ENCODE data around the gene WDFY4. TPM values are rescaled to one million over a fixed set of nuclear protein-coding genes. Genes with fewer than 3 reads are reported as not detected.

The WDFY4 gene
- total and polyA plus RNA-seq, 2 of the 13 experiments (the other 11 are each of a cell fraction or from before 2014, with no cell fraction given) = not detected

DNA sequence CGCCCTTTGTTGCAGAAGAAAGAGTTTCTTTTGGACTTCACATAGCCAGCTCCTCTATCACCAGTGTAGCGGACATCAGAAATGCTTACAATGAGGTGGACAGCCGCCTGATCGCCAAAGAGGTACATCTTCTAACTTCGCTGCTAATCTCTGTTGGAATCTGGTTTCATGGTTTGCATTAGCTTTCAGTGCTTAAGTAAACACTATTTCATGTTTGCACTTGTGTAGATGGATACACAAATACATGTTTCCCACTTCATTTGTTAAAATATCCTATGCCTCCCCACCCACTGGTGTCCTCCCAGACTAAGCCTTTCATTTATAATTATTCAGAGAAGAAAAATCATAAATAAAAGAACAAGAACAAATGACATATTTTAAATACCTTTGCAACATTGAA, 103.9 kb downstream of the WDFY4 start:
- Histone ChIP-seq H3K79me2 (ENCODE audit: insufficient read depth, low read length) (no peaks in the 10 kb centered on the region), H3K4me1 (ENCODE audit: insufficient read depth, low read length) (no peaks in the 10 kb centered on the region), H3K27me3 (ENCODE audit: control insufficient read depth in 1 of 2, insufficient read depth in 2 of 2, low read length in 2 of 2) (peaks cover 2 to 30% of the 10 kb centered on the region in 2 experiments; a peak in 4 of 5 replicates), H4K20me1 (ENCODE audit: insufficient read depth, low read length) (no peaks in the 10 kb centered on the region), H3K27ac (ENCODE audit: extremely low read length, insufficient read depth, low read length) (no peak overlapping the region), H3K4me2 (ENCODE audit: low read depth, low read length) (no peak overlapping the region), H3K36me3 (replicated peaks in 1 of 2; ENCODE audit: control insufficient read depth in 1 of 2, insufficient read depth in 2 of 2, low read length in 2 of 2) (no peaks in the 10 kb centered on the region), H3K4me3 (replicated peaks in 1 of 3; ENCODE audit: insufficient read depth in 1 of 3, low read depth in 2 of 3, low read length in 3 of 3) (no peak overlapping the region), H3K9me3 (ENCODE audit: low read length) (no peaks in the 10 kb centered on the region), H3K9ac (ENCODE audit: insufficient read depth, low read depth, low read length) (no peak overlapping the region), H2AFZ (ENCODE audit: low read length) (no peak overlapping the region)
- no TSS peak for BruUV-seq (replicated peaks)
- no peak for TF ChIP-seq BCL6 (CRISPR knock-in tag; IDR thresholded peaks at IDR 0.05)
- 0 out of 2 replicates have a peak, but pooled peaks have one; percentile 22 for TF ChIP-seq FOXA3 (CRISPR knock-in tag; IDR thresholded peaks at IDR 0.05)
- ATAC-seq (no peak), FAIRE-seq (no peak), DNase-seq (ENCODE audit: low spot score) (no peak)
- in situ Hi-C loops (cut with HindIII; ENCODE audit: extremely low pct_ligation_motif_present, low pct_unique_long_range_greater_than_20kb) (no loop called here), intact Hi-C loops (cut with micrococcal nuclease; ENCODE audit: unreplicated experiment) (no loop called here)
- POLR2A ChIA-PET = no interaction called here
- CTCF ChIA-PET (ENCODE audit: low intra/inter-chr PET ratio, low total read pairs) = no interaction called here
- 2% methylated on average over 5 of the region's 5 CpGs for WGBS (ENCODE audit: low lambda C conversion rate)

DNA sequence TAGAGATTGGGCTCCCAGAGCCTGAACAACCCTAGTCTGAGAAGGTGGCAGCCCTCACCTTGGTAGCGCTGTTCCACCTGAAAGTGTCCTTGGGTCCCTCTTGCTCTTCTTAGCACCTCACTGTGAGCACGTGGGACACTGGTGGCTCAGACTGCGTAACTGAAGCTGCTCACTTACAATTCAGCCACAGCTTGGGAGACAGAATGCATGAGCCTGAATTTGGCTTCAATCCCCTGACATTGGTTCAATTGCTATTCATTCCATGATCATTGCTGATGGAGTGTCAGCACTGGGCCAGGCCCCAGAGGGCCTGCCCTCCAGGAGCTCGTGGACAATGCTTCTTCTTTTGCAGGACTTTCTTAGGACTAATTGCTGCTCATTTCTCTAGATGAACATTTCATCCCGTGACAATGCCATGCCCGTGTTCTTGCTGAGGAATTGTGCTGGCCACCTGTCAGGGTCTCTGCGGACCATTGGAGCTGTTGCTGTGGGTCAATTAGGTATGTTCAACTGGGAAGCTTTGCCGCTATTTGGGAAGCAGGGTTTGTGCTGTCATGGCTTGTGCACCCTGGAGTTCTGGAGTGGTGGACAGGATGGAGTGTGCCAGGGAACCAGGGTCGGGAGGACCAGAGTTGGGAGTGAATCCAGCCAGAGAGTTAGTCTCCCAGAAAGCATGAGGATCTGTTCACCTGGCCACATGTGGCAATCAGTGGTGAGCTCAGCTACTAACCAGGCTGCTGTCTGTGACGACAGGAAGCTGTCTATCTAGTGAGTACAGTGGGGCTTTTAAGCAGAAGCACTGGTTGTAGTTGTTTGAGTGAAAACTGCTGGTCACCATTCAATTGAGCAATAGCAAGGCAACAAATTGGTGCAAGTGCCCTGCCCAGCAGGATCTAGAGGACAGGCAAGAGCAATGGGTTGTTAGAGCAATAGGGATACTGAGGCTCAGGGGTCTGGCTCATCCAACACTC, 105.1 kb downstream of the WDFY4 start:
- no peaks in the 10 kb centered on the region for H3K4me1 ChIP-seq (ENCODE audit: insufficient read depth, low read length)
- ATAC-seq = no peak
- H4K20me1 ChIP-seq (ENCODE audit: insufficient read depth, low read length) = no peaks in the 10 kb centered on the region
- CTCF ChIA-PET (ENCODE audit: low intra/inter-chr PET ratio, low total read pairs) = no interaction called here
- H3K36me3 ChIP-seq (replicated peaks in 1 of 2; ENCODE audit: control insufficient read depth in 1 of 2, insufficient read depth in 2 of 2, low read length in 2 of 2) = no peaks in the 10 kb centered on the region
- H3K27me3 ChIP-seq (ENCODE audit: control insufficient read depth in 1 of 2, insufficient read depth in 2 of 2, low read length in 2 of 2) = peaks cover 2 to 37% of the 10 kb centered on the region in 2 experiments; a peak in 4 of 5 replicates
- BruUV-seq (replicated peaks) = no TSS peak
- no peak for FAIRE-seq
- in situ Hi-C loops (cut with HindIII; ENCODE audit: extremely low pct_ligation_motif_present, low pct_unique_long_range_greater_than_20kb) (no loop called here), intact Hi-C loops (cut with micrococcal nuclease; ENCODE audit: unreplicated experiment) (no loop called here)
- H3K79me2 ChIP-seq (ENCODE audit: insufficient read depth, low read length) = no peaks in the 10 kb centered on the region
- DNase-seq (ENCODE audit: low spot score) = no peak
- POLR2A ChIA-PET = no interaction called here
- no peak overlapping the region for H2AFZ ChIP-seq (ENCODE audit: low read length)
- no peak overlapping the region for H3K27ac ChIP-seq (ENCODE audit: extremely low read length, insufficient read depth, low read length)
- H3K4me3 ChIP-seq (replicated peaks in 1 of 3; ENCODE audit: insufficient read depth in 1 of 3, low read depth in 2 of 3, low read length in 3 of 3) = no peak overlapping the region
- 13% methylated on average over 5 of the region's 10 CpGs for WGBS (ENCODE audit: low lambda C conversion rate)
- no peak overlapping the region for H3K9ac ChIP-seq (ENCODE audit: insufficient read depth, low read depth, low read length)
- no peak overlapping the region for H3K4me2 ChIP-seq (ENCODE audit: low read depth, low read length)
- no peaks in the 10 kb centered on the region for H3K9me3 ChIP-seq (ENCODE audit: low read length)
- TF ChIP-seq ZNF264 (CRISPR knock-in tag; IDR thresholded peaks at IDR 0.05) (no peak), SP140L (CRISPR knock-in tag; IDR thresholded peaks at IDR 0.05; ENCODE audit: borderline replicate concordance) (no peak), ZNF788 (CRISPR knock-in tag; IDR thresholded peaks at IDR 0.05; ENCODE audit: borderline replicate concordance) (no peak), HOXD1 (CRISPR knock-in tag; IDR thresholded peaks at IDR 0.05) (no peak)
- TF ChIP-seq, protein P1, sequence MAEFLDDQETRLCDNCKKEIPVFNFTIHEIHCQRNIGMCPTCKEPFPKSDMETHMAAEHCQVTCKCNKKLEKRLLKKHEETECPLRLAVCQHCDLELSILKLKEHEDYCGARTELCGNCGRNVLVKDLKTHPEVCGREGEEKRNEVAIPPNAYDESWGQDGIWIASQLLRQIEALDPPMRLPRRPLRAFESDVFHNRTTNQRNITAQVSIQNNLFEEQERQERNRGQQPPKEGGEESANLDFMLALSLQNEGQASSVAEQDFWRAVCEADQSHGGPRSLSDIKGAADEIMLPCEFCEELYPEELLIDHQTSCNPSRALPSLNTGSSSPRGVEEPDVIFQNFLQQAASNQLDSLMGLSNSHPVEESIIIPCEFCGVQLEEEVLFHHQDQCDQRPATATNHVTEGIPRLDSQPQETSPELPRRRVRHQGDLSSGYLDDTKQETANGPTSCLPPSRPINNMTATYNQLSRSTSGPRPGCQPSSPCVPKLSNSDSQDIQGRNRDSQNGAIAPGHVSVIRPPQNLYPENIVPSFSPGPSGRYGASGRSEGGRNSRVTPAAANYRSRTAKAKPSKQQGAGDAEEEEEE (CRISPR knock-in tag; IDR thresholded peaks at IDR 0.05; ENCODE audit: borderline replicate concordance) = no peak
- TF ChIP-seq, protein P2, sequence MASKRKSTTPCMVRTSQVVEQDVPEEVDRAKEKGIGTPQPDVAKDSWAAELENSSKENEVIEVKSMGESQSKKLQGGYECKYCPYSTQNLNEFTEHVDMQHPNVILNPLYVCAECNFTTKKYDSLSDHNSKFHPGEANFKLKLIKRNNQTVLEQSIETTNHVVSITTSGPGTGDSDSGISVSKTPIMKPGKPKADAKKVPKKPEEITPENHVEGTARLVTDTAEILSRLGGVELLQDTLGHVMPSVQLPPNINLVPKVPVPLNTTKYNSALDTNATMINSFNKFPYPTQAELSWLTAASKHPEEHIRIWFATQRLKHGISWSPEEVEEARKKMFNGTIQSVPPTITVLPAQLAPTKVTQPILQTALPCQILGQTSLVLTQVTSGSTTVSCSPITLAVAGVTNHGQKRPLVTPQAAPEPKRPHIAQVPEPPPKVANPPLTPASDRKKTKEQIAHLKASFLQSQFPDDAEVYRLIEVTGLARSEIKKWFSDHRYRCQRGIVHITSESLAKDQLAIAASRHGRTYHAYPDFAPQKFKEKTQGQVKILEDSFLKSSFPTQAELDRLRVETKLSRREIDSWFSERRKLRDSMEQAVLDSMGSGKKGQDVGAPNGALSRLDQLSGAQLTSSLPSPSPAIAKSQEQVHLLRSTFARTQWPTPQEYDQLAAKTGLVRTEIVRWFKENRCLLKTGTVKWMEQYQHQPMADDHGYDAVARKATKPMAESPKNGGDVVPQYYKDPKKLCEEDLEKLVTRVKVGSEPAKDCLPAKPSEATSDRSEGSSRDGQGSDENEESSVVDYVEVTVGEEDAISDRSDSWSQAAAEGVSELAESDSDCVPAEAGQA (IDR thresholded peaks at IDR 0.05; ENCODE audit: low read depth) = no peak
- TF ChIP-seq, protein P2 (CRISPR knock-in tag; IDR thresholded peaks at IDR 0.05; ENCODE audit: borderline replicate concordance) = no peak

Measured in HepG2 (cell line).